Keratinocyte (primary cell): Measurements from ENCODE around the gene WFS1. TPM values are rescaled to one million over a fixed set of nuclear protein-coding genes. Genes with fewer than 3 reads are reported as not detected.

Experiments
- DNase-seq: peaks from one replicate; pipeline ENCODE4 v3.0.0-alpha.2; 2011; ENCODE audit warnings: low read depth, missing footprints, low spot score
- FAIRE-seq: peaks from 2 replicates; lab custom pipeline; 2011; peaks lifted over from hg19 to GRCh38; lab: Jason Lieb, UNC
- H2AFZ ChIP-seq: 2 replicates; pipeline ENCODE4 v1.6.0; 2012; ENCODE audit warnings: low read length, control low read depth, inconsistent platforms; ENCODE audit not compliant: control insufficient read depth
- H3K27ac ChIP-seq: 2 replicates; pipeline ENCODE4 v1.5.1; 2011; ENCODE audit warnings: low read length; ENCODE audit not compliant: control insufficient read depth, insufficient read depth
- H3K27me3 ChIP-seq: 3 replicates; pipeline ENCODE4 v1.6.0; 2011; ENCODE audit warnings: low read length; ENCODE audit not compliant: control insufficient read depth, insufficient read depth; ENCODE audit errors: extremely low read depth
- H3K36me3 ChIP-seq, 2 experiments: 2 replicates in 1 of 2; 3 replicates in 1 of 2; pipeline ENCODE4 v1.5.1; 2011; ENCODE audit warnings: low read length in 2 of 2, mild to moderate bottlenecking in 1 of 2; ENCODE audit not compliant: control insufficient read depth in 2 of 2, insufficient read depth in 2 of 2; ENCODE audit errors: extremely low read depth in 1 of 2
- H3K4me1 ChIP-seq: 3 replicates; pipeline ENCODE4 v1.5.1; 2011; ENCODE audit warnings: low read length; ENCODE audit not compliant: control insufficient read depth, insufficient read depth; ENCODE audit errors: extremely low read depth
- H3K4me2 ChIP-seq: 3 replicates; pipeline ENCODE4 v1.6.0; 2011; ENCODE audit warnings: low read depth, low read length; ENCODE audit not compliant: control insufficient read depth, insufficient read depth; ENCODE audit errors: extremely low read depth
- H3K4me3 ChIP-seq, 3 experiments: fragments of 200-600 bp in 1 of 3; sonication (generic) in 1 of 3; 2 replicates in 2 of 3; 3 replicates in 1 of 3; pipeline ENCODE4 v1.5.1; 2011 to 2016; ENCODE audit warnings: low read length in 3 of 3, mild to moderate bottlenecking in 3 of 3, control low read depth in 2 of 3, inconsistent platforms in 1 of 3, low read depth in 1 of 3, mixed read lengths in 1 of 3, mixed run types in 1 of 3, moderate library complexity in 1 of 3; ENCODE audit not compliant: control insufficient read depth in 2 of 3, insufficient read depth in 2 of 3; ENCODE audit errors: extremely low read depth in 1 of 3
- H3K79me2 ChIP-seq: 2 replicates; pipeline ENCODE4 v1.6.0; 2012; ENCODE audit warnings: low read length; ENCODE audit not compliant: control insufficient read depth, insufficient read depth
- H3K9ac ChIP-seq: 3 replicates; pipeline ENCODE4 v1.6.0; 2011; ENCODE audit warnings: low read length; ENCODE audit not compliant: control insufficient read depth, insufficient read depth; ENCODE audit errors: extremely low read depth
- H3K9me1 ChIP-seq: 3 replicates; pipeline ENCODE4 v1.6.0; 2011; ENCODE audit warnings: low read length; ENCODE audit not compliant: control insufficient read depth, insufficient read depth; ENCODE audit errors: extremely low read depth
- H3K9me3 ChIP-seq: 2 replicates; pipeline ENCODE4 v1.5.1; 2012; ENCODE audit warnings: low read depth, low read length; ENCODE audit not compliant: control insufficient read depth
- H4K20me1 ChIP-seq: 3 replicates; pipeline ENCODE4 v1.6.0; 2011; ENCODE audit warnings: low read length; ENCODE audit not compliant: control insufficient read depth, insufficient read depth; ENCODE audit errors: extremely low read depth
- CTCF ChIP-seq, 3 experiments: IDR thresholded peaks in 1 of 3; conservative IDR thresholded peaks in 1 of 3; optimal IDR thresholded peaks in 1 of 3; 2 replicates in 2 of 3; 3 replicates in 1 of 3; pipeline versions ENCODE3 to v1.5.1; 2011; ENCODE audit warnings: low read length in 3 of 3, mild to moderate bottlenecking in 3 of 3, moderate library complexity in 2 of 3, control low read depth in 1 of 3, inconsistent platforms in 1 of 3; ENCODE audit not compliant: insufficient read depth in 2 of 3; ENCODE audit errors: extremely low read depth in 1 of 3
- EZH2 ChIP-seq: IDR thresholded peaks from one replicate; pipeline ENCODE4 v1.6.1; 2012; ENCODE audit warnings: inconsistent platforms, mild to moderate bottlenecking, low read length, moderate library complexity
- dilution Hi-C: fragments of 300-500 bp; cut with MboI; formaldehyde crosslinking; loops from one replicate; pipeline ENCODE4 v1.7.0; 2020; ENCODE audit warnings: low sequenced_read_pairs; ENCODE audit not compliant: extremely low pct_ligation_motif_present
- polyA plus RNA-seq, 5 experiments: library from polyadenylated mRNA; depleted of rRNA in 3 of 5; stranded (reverse) in 3 of 5; stranded (forward) in 1 of 5; unstranded in 1 of 5; fragments of >200 nt; gene quantifications; 1 replicate in 1 of 5; 2 replicates in 3 of 5; 3 replicates in 1 of 5; pipeline versions ENCODE4 v1.2.1 to v1.2.3, GENCODE V29; 2011 to 2012; ENCODE audit warnings: missing spikeins in 2 of 5, low read depth in 1 of 5, low replicate concordance in 1 of 5

Gene WFS1
- polyA plus RNA-seq, 1 donor (not counting 4 experiments of a cell fraction or from before 2014, with no cell fraction given), result 7.0 TPM

- no peaks in the 10 kb centered on the region for H3K9me3 ChIP-seq
- TF ChIP-seq CTCF (optimal IDR thresholded peaks at IDR 0.05 in 1 of 3, IDR thresholded peaks at IDR 0.05 in 1 of 3, conservative IDR thresholded peaks at IDR 0.05 in 1 of 3; ENCODE audit: extremely low read depth in 1 of 3, insufficient read depth in 2 of 3, low read length in 3 of 3) (no peak), EZH2 (no peak)
- H2AFZ ChIP-seq, result no peak overlapping the region
- peaks cover 12% of the 10 kb centered on the region for H3K4me1 ChIP-seq
- H3K9me1 ChIP-seq, result no peaks in the 10 kb centered on the region
- no peaks in the 10 kb centered on the region for H3K27me3 ChIP-seq
- peak overlapping the region; percentile 50 for H3K4me2 ChIP-seq
- FAIRE-seq (no peak), DNase-seq (no peak)
- H3K27ac ChIP-seq, result no peak overlapping the region
- no peak overlapping the region for H3K9ac ChIP-seq
- peaks cover 0 to 5% of the 10 kb centered on the region in 2 experiments for H3K36me3 ChIP-seq
- dilution Hi-C loops, result no loop called here
- H3K4me3 ChIP-seq, result no peak overlapping the region
- no peaks in the 10 kb centered on the region for H3K79me2 ChIP-seq
- H4K20me1 ChIP-seq, result no peaks in the 10 kb centered on the region
These were observed 54.9 kb downstream of the WFS1 start for GRCh38 chr4:6324461-6324998.

GRCh38 chr4:6324999-6325787 is 55.5 kb downstream of the WFS1 start:
- H3K4me2 ChIP-seq, result peak overlapping the region; percentile 50
- peaks cover 12% of the 10 kb centered on the region for H3K4me1 ChIP-seq
- no peaks in the 10 kb centered on the region for H3K9me3 ChIP-seq
- FAIRE-seq, result peak; percentile 41
- DNase-seq, result peak; percentile 52
- peak overlapping the region; percentile 13 for H3K9ac ChIP-seq
- no peaks in the 10 kb centered on the region for H3K9me1 ChIP-seq
- H2AFZ ChIP-seq, result peak overlapping the region; percentile 61
- H3K79me2 ChIP-seq, result no peaks in the 10 kb centered on the region
- dilution Hi-C loops, result no loop called here
- H3K27ac ChIP-seq, result no peak overlapping the region
- TF ChIP-seq CTCF (optimal IDR thresholded peaks at IDR 0.05 in 1 of 3, IDR thresholded peaks at IDR 0.05 in 1 of 3, conservative IDR thresholded peaks at IDR 0.05 in 1 of 3; ENCODE audit: extremely low read depth in 1 of 3, insufficient read depth in 2 of 3, low read length in 3 of 3) (no peak), EZH2 (no peak)
- H3K36me3 ChIP-seq, result peaks cover 0 to 3% of the 10 kb centered on the region in 2 experiments
- H3K4me3 ChIP-seq, result no peak overlapping the region
- no peaks in the 10 kb centered on the region for H4K20me1 ChIP-seq
- H3K27me3 ChIP-seq, result no peaks in the 10 kb centered on the region
